NOMO-1 treated with DMSO at 0.1 percent for 48 hours (cell line): ENCODE results near the gene SCN2A.

Experiments used
- DNase-seq: peaks from one replicate; lab custom pipeline; 2025; ENCODE audit not compliant: unreplicated experiment; lab: John Stamatoyannopoulos, UW

The SCN2A gene

GRCh38 chr2:165239230-165239629 lies at the start of gene SCN2A:
TSS of gene SCN2A (plus strand) at chr2:165239414. CDS start at chr2:165295824, 56,410 bp downstream.
- DNase-seq: peak; percentile 20

GRCh38 chr2:165191096-165191728 lies 48.0 kb upstream of the SCN2A start:
- DNase-seq: no peak

- no peak for DNase-seq
Measured at GRCh38 chr2:165192729-165193128, 46.5 kb upstream of the SCN2A start.

- DNase-seq: no peak
Measured at GRCh38 chr2:165193178-165193777, 45.9 kb upstream of the SCN2A start.

- DNase-seq: no peak
Measured at GRCh38 chr2:165196411-165196810, 42.8 kb upstream of the SCN2A start.

- no peak for DNase-seq
Measured at GRCh38 chr2:165197346-165197745, 41.9 kb upstream of the SCN2A start.

GRCh38 chr2:165198181-165198580 lies 41.0 kb upstream of the SCN2A start:
- DNase-seq: no peak

GRCh38 chr2:165202239-165202638 lies 37.0 kb upstream of the SCN2A start:
- DNase-seq: no peak

- peak; percentile 25 for DNase-seq
Measured at GRCh38 chr2:165203689-165204559, 35.3 kb upstream of the SCN2A start, which contains the start of gene SCN3A. TSS of gene SCN3A (minus strand) at chr2:165204050. CDS start at chr2:165176394, 27,656 bp downstream.

- no peak for DNase-seq
Measured at GRCh38 chr2:165205865-165206264, 33.3 kb upstream of the SCN2A start.

GRCh38 chr2:165208094-165208493 lies 31.1 kb upstream of the SCN2A start:
- DNase-seq: no peak

GRCh38 chr2:165214093-165214492 lies 25.1 kb upstream of the SCN2A start:
- no peak for DNase-seq

GRCh38 chr2:165219481-165219880 lies 19.7 kb upstream of the SCN2A start:
- no peak for DNase-seq

GRCh38 chr2:165224941-165225340 lies 14.3 kb upstream of the SCN2A start:
- DNase-seq: no peak

GRCh38 chr2:165227571-165227970 lies 11.6 kb upstream of the SCN2A start:
- DNase-seq: no peak

GRCh38 chr2:165237056-165237455 lies 2.2 kb upstream of the SCN2A start:
- no peak for DNase-seq

- DNase-seq: peak; percentile 1
Measured at GRCh38 chr2:165238295-165238694, 919 bp upstream of the SCN2A start.

- DNase-seq: no peak
Measured at GRCh38 chr2:165239856-165240515, 772 bp downstream of the SCN2A start.

- no peak for DNase-seq
Measured at GRCh38 chr2:165240916-165241315, 1.7 kb downstream of the SCN2A start.

GRCh38 chr2:165245081-165245793 lies 6.0 kb downstream of the SCN2A start:
- no peak for DNase-seq

GRCh38 chr2:165248238-165248637 lies 9.0 kb downstream of the SCN2A start:
- no peak for DNase-seq
